ENCODE measurements around the gene TNS3. TPM values are rescaled to one million over a fixed set of nuclear protein-coding genes. Genes with fewer than 3 reads are reported as not detected.
A peak's percentile ranks its signal among the peaks of the same experiment; 100 is the strongest.

Gene TNS3
- total RNA-seq, 1 experiment from 2014 or later: 9.5 TPM

GRCh38 chr7:47496056-47496665 lies 85.8 kb downstream of the TNS3 start:
- Mint-ChIP-seq H3K27ac (peak overlapping the region in 1 of 3 experiments; percentile 74; a peak in 2 of 7 replicates), H3K9me3 (peaks cover 0 to 3% of the 10 kb centered on the region in 2 experiments; a peak in 1 of 5 replicates)

More at GRCh38 chr7:47496056-47496665, 85.8 kb downstream of the TNS3 start:
- Histone ChIP-seq H3K56ac (ENCODE audit: insufficient read length, low read depth, low read length) (no peak overlapping the region), H2AK5ac (ENCODE audit: insufficient read length, low read length) (no peak overlapping the region), H3K23me2 (ENCODE audit: insufficient read length, low read depth, low read length, poor library complexity, severe bottlenecking) (no peaks in the 10 kb centered on the region), H2BK120ac (ENCODE audit: low read depth, low read length, poor library complexity, severe bottlenecking) (no peak overlapping the region), H2AFZ (ENCODE audit: low read length) (no peak overlapping the region), H3K4me2 (ENCODE audit: insufficient read depth, insufficient read length, low read length) (no peak overlapping the region), H4K91ac (ENCODE audit: insufficient read length, low read depth, low read length) (no peak overlapping the region), H4K8ac (replicated peaks; ENCODE audit: insufficient read length, low read depth, low read length) (no peak overlapping the region), H3K18ac (ENCODE audit: insufficient read length, low read depth, low read length) (no peak overlapping the region), H3K27me3 (ENCODE audit: insufficient read depth, low read length) (no peaks in the 10 kb centered on the region), H3K4ac (ENCODE audit: low read depth, low read length) (no peak overlapping the region), H3K9ac (ENCODE audit: extremely low read depth, insufficient read length, low read length) (no peak overlapping the region), H2BK20ac (ENCODE audit: low read depth, low read length, poor library complexity, severe bottlenecking) (no peak overlapping the region), H4K20me1 (ENCODE audit: control insufficient read depth, insufficient read depth, insufficient read length) (no peaks in the 10 kb centered on the region), H2BK12ac (ENCODE audit: insufficient read length, low read depth, low read length) (no peak overlapping the region), H3T11ph (ENCODE audit: low read length) (no peak overlapping the region), H3K14ac (ENCODE audit: insufficient read depth, low read length) (no peak overlapping the region), H4K5ac (ENCODE audit: insufficient read length, low read depth, low read length) (no peak overlapping the region), H3K79me1 (ENCODE audit: insufficient read depth, low read depth, low read length, poor library complexity, severe bottlenecking) (no peaks in the 10 kb centered on the region), H2BK5ac (ENCODE audit: insufficient read length, low read length) (no peak overlapping the region), H3K79me2 (ENCODE audit: insufficient read depth, low read length) (no peaks in the 10 kb centered on the region), H2BK15ac (ENCODE audit: low read depth, low read length) (no peak overlapping the region), H3K23ac (ENCODE audit: insufficient read length, low read depth, low read length) (no peak overlapping the region), H3K27ac (ENCODE audit: insufficient read length, low read depth, low read length) (no peak overlapping the region), H3K9me3 (ENCODE audit: control insufficient read depth, low read depth, low read length) (no peaks in the 10 kb centered on the region), H3K4me1 (ENCODE audit: insufficient read depth, low read length) (no peaks in the 10 kb centered on the region; the same call in 1 of the 2 replicates)
- peaks cover 38% of the 10 kb centered on the region for H3K27me3 Mint-ChIP-seq (ENCODE audit: low read depth)
- H3K4me1 Mint-ChIP-seq: peaks cover 25 to 44% of the 10 kb centered on the region in 2 experiments
- H3K36me3 Mint-ChIP-seq (ENCODE audit: insufficient read depth in 1 of 3, low read depth in 3 of 3): no peaks in the 10 kb centered on the region; a peak in 2 of 7 replicates
- DNase-seq: no peak
- no peak overlapping the region; a peak in 1 of 5 replicates for H3K4me3 Mint-ChIP-seq
- no peak for TF ChIP-seq CTCF (conservative IDR thresholded peaks at IDR 0.05)
- no CpG with 5 or more reads among the region's 11 CpGs for WGBS (ENCODE audit: extremely low coverage, insufficient read length, low lambda C conversion rate)
